ENCODE results near the gene ATRNL1.
"Not testable (repeated sequence)": the region's sequence is repeated elsewhere in the genome, so short reads cannot be mapped to it uniquely, and the experiment has no call there.

Gene ATRNL1

DNA sequence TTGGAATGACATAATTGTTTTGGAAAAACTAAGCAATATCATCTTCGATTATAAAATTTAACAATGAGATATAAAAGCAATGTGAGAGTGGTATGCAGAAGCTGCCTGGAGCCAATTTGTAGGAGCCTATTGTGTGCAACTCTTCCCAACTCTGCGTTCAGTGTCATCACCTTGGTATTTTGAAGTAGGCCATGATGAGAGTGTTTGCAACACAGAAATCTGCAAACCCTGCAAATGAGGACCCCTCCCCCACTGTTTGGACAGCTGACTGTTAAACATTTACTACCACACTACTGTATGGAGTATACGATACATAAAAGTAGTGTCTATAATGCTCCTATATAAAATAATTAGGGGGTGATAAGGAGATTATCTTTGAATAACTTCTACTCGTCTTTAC, 531.3 kb downstream of the ATRNL1 start:
- DNase-seq (ENCODE audit: low spot score) = peak; percentile 13

- DNase-seq (ENCODE audit: low spot score) = no peak
Measured at GRCh38 chr10:115628616-115629015, 535.5 kb downstream of the ATRNL1 start.

DNA sequence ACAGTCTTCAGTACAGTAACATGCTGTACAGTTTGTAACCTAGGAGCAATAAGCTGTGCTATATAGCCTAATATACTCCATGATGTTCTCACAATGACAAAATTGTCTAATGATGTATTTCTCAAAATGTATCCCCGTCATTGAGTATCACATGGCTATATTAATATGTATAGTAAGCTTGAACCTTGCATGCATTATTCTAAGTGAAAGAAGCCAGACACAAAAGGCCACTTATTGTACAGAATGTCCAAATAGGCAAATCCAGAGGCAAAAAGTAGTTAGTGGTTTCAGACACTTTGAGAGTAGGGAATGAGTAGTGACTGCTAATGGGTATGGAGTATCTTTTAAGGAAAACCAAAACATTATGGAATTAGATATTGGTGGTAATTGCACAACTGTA, 545.1 kb downstream of the ATRNL1 start:
- no peak for DNase-seq (ENCODE audit: low spot score)

GRCh38 chr10:115649217-115649616, 556.1 kb downstream of the ATRNL1 start:
- DNase-seq (ENCODE audit: low spot score) = no peak

- DNase-seq (ENCODE audit: low spot score) = no peak
Measured at GRCh38 chr10:115653473-115653872, 560.3 kb downstream of the ATRNL1 start.

DNA sequence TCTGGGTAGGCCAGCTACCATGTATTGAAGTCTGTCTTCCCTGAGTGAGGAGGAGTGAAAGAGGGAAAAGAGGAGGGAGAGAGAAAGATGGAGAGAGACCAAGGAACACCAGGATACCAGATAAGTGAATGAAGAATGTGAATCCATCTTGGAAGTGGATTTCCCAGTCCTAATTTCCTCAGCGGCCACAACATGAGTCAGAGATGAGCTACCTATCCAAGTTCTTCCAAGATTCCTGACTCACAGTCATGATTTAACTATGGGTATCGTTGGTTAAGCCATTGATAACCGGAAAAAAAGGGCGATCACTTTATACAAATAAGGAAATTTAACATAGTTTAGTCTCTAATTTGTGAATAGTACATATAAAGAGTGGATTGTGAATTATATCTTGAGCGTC, 561.8 kb downstream of the ATRNL1 start:
- peak; percentile 20 for DNase-seq (ENCODE audit: low spot score)

DNA sequence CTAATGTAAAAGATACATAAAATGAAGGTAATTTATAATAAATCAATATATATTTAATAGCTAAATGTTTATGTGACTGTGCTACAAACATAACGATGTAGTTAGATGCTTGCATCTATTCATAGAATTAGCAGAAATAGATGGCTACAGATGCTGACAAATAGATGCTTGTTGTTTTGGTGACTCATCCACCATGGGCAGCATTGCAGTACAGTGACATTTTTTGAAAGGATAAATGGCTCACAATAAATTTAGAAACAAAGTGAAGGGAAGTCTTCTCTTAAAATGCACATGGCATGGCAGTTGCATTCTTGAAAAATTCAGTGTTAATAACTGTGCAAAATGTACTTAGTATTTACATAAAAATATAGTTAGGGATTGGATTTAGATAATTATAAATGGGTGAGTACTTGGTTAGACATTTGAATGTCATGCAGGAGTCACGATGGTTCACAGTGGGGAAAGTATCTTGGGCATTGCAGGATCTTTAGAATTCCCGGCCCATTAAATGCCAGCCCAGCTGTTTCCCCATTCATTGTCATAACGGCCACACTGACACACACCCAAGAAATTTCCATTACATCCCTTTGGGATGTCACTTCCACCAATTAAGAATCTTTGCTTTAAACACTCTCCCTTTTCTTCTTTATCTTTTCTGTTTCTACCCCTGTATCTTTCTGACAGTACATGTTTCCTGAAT, 564.1 kb downstream of the ATRNL1 start:
- DNase-seq (ENCODE audit: low spot score) = peak; percentile 1

- no peak for DNase-seq (ENCODE audit: low spot score)
Measured at GRCh38 chr10:115659616-115660015, 566.5 kb downstream of the ATRNL1 start.

- DNase-seq (ENCODE audit: low spot score) = no peak
Measured at GRCh38 chr10:115660391-115660790, 567.2 kb downstream of the ATRNL1 start.

- DNase-seq (ENCODE audit: low spot score) = no peak
Measured at GRCh38 chr10:115662422-115662821, 569.3 kb downstream of the ATRNL1 start.

DNA sequence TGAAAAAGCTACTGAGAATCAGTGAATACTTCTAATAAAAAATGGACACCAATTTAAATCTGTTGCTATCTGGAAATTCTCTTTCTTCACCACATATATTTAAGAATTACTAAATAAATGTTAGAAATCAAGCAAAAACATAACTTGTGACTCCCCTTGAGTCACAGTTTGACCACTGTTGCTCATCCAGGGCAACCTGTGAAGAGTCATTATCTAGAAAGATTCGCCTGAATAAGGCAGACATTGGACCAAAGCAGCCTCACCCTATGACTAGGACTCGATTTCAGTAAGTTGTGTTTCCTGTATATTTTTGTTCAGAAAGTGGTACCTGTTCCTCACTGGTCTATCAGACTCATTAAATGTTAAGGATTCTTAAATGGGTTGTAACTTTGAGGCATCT, 572.4 kb downstream of the ATRNL1 start:
- DNase-seq (ENCODE audit: low spot score) = peak; percentile 42

- DNase-seq (ENCODE audit: low spot score) = no peak
Measured at GRCh38 chr10:115674496-115674895, 581.3 kb downstream of the ATRNL1 start.

GRCh38 chr10:115696747-115697146, 603.6 kb downstream of the ATRNL1 start:
- DNase-seq (ENCODE audit: low spot score) = peak; percentile 4

DNA sequence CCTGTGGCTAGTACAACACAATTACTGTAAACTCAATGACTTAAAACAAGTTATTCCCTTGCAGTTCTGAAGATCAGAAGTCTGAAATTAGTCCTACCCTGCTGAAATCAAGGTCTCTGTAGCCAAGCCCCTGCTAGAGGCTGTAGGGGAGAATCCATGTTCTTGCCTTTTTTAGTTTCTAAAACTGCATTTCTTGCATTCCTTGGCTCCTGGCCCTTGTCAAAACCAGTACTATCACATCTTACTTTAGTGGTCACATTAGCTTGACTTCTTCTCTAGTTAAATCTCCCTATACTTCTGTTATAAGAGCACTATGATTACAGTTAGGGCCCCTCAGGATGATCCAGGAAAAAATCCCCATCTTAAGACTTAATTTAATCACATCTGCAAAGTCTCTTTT, 612.9 kb downstream of the ATRNL1 start:
- DNase-seq (ENCODE audit: low spot score) = no peak

- DNase-seq (ENCODE audit: low spot score) = peak; percentile 43
Measured at GRCh38 chr10:115706488-115707076, 613.4 kb downstream of the ATRNL1 start.

DNA sequence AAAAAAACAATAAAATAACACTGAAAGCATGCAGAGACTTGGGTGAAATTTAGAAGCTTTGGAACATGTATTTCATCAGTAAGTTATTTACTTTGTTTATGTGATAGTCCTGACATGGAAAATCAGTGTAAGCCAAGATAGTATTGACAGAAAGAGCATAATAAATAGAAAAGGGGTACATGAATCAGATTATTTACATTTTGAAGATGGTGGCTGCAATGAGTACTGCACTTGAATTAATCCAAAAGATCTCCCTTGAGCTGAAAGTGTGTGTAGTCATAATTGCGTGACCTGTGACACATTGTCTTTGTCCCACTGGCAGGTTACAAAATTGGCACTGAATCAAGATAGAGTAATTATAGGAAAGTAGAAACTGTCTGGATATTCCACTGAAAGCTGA, 617.0 kb downstream of the ATRNL1 start:
- DNase-seq (ENCODE audit: low spot score) = peak; percentile 43

DNA sequence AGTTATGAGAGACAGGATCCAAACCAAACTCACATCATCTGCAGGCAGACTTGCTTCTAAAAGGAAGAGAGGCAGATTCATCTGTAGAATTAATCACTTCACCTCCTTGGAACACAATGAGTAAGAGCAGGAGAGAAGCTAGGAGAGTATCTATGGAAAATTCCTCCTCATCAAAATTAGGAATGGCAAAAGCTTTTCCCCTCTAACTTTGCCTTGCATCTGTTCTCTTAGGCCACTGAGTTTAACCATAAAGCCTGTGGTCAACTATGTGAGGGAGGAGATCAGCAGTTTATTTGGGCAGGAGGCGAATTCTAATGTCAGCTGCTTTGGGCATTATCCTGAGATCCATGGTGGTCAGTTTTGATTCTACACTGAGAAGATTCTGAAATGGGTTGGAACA, 618.1 kb downstream of the ATRNL1 start:
- DNase-seq (ENCODE audit: low spot score) = no peak

DNA sequence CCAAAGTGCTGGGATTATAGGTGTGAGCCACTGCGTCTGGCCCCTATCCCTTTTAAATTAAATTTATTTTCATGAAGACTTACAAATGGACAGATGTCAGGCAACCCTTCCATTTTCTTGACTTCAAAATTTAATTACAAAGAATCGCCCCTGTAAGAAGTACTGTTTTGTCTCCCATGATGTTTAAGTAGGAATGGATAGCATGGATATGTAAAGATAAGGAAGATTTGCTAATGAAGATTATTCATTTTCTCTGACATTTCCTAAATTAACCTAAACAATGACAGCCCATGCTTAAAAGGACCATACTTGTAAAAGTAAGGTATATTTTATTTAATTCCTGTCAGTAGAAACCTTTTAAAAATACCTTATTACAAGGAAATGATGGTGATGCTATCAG, 627.0 kb downstream of the ATRNL1 start:
- no peak for DNase-seq (ENCODE audit: low spot score)

DNA sequence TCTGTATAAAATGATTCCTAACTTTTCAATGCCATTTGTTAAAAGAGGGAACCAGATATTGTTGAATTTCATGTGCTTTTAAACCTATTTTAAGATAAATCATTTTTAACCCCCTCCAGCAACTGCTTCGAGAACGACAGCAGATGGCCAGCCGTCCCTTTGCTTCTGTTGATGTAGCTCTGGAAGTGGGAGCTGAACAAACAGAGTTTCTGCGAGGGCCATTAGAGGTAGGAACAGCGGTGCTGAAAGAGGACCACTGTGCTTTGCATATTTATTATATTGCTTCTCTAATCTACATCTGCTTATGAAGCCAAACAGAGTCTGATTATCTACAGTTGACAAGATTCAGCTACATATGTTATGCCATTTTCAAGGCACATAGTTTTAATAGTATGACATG, 634.0 kb downstream of the ATRNL1 start:
- no peak for DNase-seq (ENCODE audit: low spot score)

GRCh38 chr10:115744089-115744488, 650.9 kb downstream of the ATRNL1 start:
- DNase-seq (ENCODE audit: low spot score) = no peak

DNA sequence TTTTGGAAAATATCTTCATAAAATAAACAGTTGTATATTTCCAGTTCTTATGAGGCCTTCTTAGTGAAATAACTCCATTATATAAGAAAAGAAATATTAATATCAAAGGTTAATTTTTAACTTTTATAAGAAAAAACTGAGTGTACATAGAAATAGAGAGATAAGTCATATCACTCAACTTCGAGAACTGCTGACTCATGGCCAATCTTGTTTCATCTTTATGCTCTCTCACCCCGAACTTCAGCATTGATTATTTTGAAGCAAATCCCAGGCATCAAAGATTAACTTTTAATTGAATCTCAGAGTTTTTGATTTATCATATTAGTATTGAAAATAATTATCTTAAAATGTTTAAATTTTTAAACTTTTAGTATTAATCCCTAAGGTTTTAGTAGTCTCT, 652.8 kb downstream of the ATRNL1 start:
- no peak for DNase-seq (ENCODE audit: low spot score)

GRCh38 chr10:115747811-115748210, 654.6 kb downstream of the ATRNL1 start:
- DNase-seq (ENCODE audit: low spot score) = no peak

GRCh38 chr10:115758488-115758887, 665.3 kb downstream of the ATRNL1 start:
- not testable (repeated sequence) for DNase-seq (ENCODE audit: low spot score)

- DNase-seq (ENCODE audit: low spot score) = no peak
Measured at GRCh38 chr10:115760131-115760530, 667.0 kb downstream of the ATRNL1 start.
